GM12878 (cell line): ENCODE results near the gene VCX2.

Experiments used
- CBX3 ChIP-seq: fragments of 200-600 bp; sonication (generic); IDR thresholded peaks from 2 replicates; pipeline ENCODE4 v1.6.1; 2016; ENCODE audit warnings: low read depth, borderline replicate concordance
- FOXM1 ChIP-seq: IDR thresholded peaks from 2 replicates; pipeline ENCODE4 v1.6.1; 2012; ENCODE audit warnings: low read depth, mild to moderate bottlenecking, inconsistent platforms, low read length, moderate library complexity
- IRF5 ChIP-seq: fragments of 450-650 bp; IDR thresholded peaks from 2 replicates; pipeline ENCODE4 v1.6.1; 2017; ENCODE audit warnings: borderline replicate concordance
- RELA ChIP-seq: fragments of 450-650 bp; IDR thresholded peaks from 2 replicates; pipeline ENCODE4 v1.8.0; 2014; ENCODE audit warnings: borderline replicate concordance; ENCODE audit not compliant: partially characterized antibody
- SUZ12 ChIP-seq: fragments of 200-600 bp; sonication (generic); IDR thresholded peaks from one replicate; pipeline ENCODE4 v1.6.1; 2018; ENCODE audit warnings: antibody characterized with exemption, mild to moderate bottlenecking; ENCODE audit not compliant: unreplicated experiment
- ZNF592 ChIP-seq: fragments of 450-650 bp; IDR thresholded peaks from 2 replicates; pipeline ENCODE4 v1.6.1; 2017; ENCODE audit warnings: mild to moderate bottlenecking, moderate library complexity

GRCh38 chrX:8204943-8205342, 33.9 kb upstream of the VCX2 start:
- TF ChIP-seq FOXM1 (no peak), RELA (no peak), IRF5 (no peak), SUZ12 (no peak), CBX3 (no peak), ZNF592 (no peak)
